Measurements from ENCODE around the gene SAMM50.

- TF ChIP-seq POLR2A (IDR thresholded peaks at IDR 0.05) (no peak), CTCF (IDR thresholded peaks at IDR 0.05 in 8 of 11, conservative IDR thresholded peaks at IDR 0.05 in 3 of 11) (no peak)
These were observed 18.8 kb downstream of the SAMM50 start for GRCh38 chr22:43974028-43974545.
